Smooth muscle cell (in vitro differentiated cells): ENCODE measurements around the gene TTF2. TPM values are rescaled to one million over a fixed set of nuclear protein-coding genes. Genes with fewer than 3 reads are reported as not detected.

Experiments used
- DNase-seq: peaks from one replicate; lab custom pipeline; 2025; ENCODE audit not compliant: unreplicated experiment; lab: John Stamatoyannopoulos, UW
- H2AFZ ChIP-seq: fragments of 200-600 bp; sonication (generic); 2 replicates; pipeline ENCODE4 v1.6.0; 2016; ENCODE audit warnings: antibody characterized with exemption, low read depth, mild to moderate bottlenecking
- H3F3A ChIP-seq: fragments of 200-600 bp; sonication (generic); 2 replicates; pipeline ENCODE4 v1.6.0; 2017; ENCODE audit warnings: antibody characterized with exemption, low read depth
- H3K27ac ChIP-seq: fragments of 200-600 bp; sonication (generic); 2 replicates; pipeline ENCODE4 v1.5.1; 2016; ENCODE audit warnings: low read depth, mild to moderate bottlenecking
- H3K27me3 ChIP-seq: fragments of 200-600 bp; sonication (generic); 2 replicates; pipeline ENCODE4 v1.6.1; 2016; ENCODE audit warnings: low read depth, mild to moderate bottlenecking
- H3K36me3 ChIP-seq: fragments of 200-600 bp; sonication (generic); 2 replicates; pipeline ENCODE4 v1.5.1; 2016; ENCODE audit warnings: low read depth
- H3K4me1 ChIP-seq: fragments of 200-600 bp; sonication (generic); 2 replicates; pipeline ENCODE4 v1.5.1; 2016; ENCODE audit warnings: low read depth
- H3K4me2 ChIP-seq: fragments of 200-600 bp; sonication (generic); 2 replicates; pipeline ENCODE4 v1.6.0; 2016; ENCODE audit warnings: mild to moderate bottlenecking
- H3K4me3 ChIP-seq: fragments of 200-600 bp; sonication (generic); 2 replicates; pipeline ENCODE4 v1.5.1; 2016; ENCODE audit warnings: mild to moderate bottlenecking
- H3K79me2 ChIP-seq: fragments of 200-600 bp; sonication (generic); 2 replicates; pipeline ENCODE4 v1.6.0; 2016; ENCODE audit warnings: low read depth, mild to moderate bottlenecking
- H3K9ac ChIP-seq: fragments of 200-600 bp; sonication (generic); 2 replicates; pipeline ENCODE4 v1.6.0; 2016; ENCODE audit warnings: low read depth
- H3K9me3 ChIP-seq: fragments of 200-600 bp; sonication (generic); replicated peaks from 2 replicates; pipeline ENCODE4 v1.5.1; 2016; ENCODE audit warnings: low read depth
- H4K20me1 ChIP-seq: fragments of 200-600 bp; sonication (generic); 2 replicates; pipeline ENCODE4 v1.6.0; 2016; ENCODE audit warnings: low read depth
- WGBS: methylation state at CpG from one replicate; pipeline ENCODE4 v1.1.7; 2016; ENCODE audit warnings: low lambda C conversion rate; 5-methylcytosine and 5-hydroxymethylcytosine counted together
- polyA plus RNA-seq: library from polyadenylated mRNA; unstranded; fragments of >200 nt; fragmentation: Nextera tagmentation; extraction: Ambion mirVana; gene quantifications from 2 replicates; pipeline ENCODE4 v1.2.1, GENCODE V29; 2016
- total RNA-seq: library from RNA; depleted of rRNA; stranded (reverse); fragments of >200 nt; gene quantifications from 2 replicates; pipeline ENCODE4 v1.2.3, GENCODE V29; 2014
- TF ChIP-seq, protein P1 (sequence below): fragments of 200-600 bp; sonication (generic); IDR thresholded peaks from 2 replicates; pipeline ENCODE4 v1.5.1; 2017; ENCODE audit warnings: borderline replicate concordance, mild to moderate bottlenecking, antibody characterized with exemption; ENCODE audit not compliant: insufficient read depth, poor library complexity, severe bottlenecking

Gene TTF2
- total and polyA plus RNA-seq, 2 experiments from 2014 or later: 4.9 to 8.2 TPM

DNA sequence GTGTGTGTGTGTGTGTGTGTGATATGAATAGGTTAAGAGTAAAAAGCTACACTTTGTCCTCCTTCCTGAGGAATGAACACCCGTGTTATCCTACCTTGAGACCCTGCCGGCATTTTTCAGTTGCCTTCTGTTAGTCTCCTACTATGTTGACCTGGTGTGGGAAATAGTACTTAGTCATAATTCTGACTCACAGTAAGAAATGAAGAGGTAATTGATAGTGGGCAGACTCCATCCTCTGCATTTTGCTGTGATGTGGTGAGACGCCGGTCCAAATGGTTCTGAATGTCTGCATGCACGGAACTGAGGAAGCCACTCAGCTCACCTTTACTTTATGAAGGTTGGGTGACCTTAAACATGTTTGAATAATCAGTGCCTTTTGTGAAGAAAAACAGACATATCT, 45.9 kb upstream of the TTF2 start:
- no peak overlapping the region for H2AFZ ChIP-seq
- H4K20me1 ChIP-seq: no peaks in the 10 kb centered on the region
- peak overlapping the region; percentile 42 for H3K4me2 ChIP-seq
- WGBS: 38% methylated on average over 5 of the region's 5 CpGs
- no peaks in the 10 kb centered on the region for H3F3A ChIP-seq
- TF ChIP-seq, protein P1, sequence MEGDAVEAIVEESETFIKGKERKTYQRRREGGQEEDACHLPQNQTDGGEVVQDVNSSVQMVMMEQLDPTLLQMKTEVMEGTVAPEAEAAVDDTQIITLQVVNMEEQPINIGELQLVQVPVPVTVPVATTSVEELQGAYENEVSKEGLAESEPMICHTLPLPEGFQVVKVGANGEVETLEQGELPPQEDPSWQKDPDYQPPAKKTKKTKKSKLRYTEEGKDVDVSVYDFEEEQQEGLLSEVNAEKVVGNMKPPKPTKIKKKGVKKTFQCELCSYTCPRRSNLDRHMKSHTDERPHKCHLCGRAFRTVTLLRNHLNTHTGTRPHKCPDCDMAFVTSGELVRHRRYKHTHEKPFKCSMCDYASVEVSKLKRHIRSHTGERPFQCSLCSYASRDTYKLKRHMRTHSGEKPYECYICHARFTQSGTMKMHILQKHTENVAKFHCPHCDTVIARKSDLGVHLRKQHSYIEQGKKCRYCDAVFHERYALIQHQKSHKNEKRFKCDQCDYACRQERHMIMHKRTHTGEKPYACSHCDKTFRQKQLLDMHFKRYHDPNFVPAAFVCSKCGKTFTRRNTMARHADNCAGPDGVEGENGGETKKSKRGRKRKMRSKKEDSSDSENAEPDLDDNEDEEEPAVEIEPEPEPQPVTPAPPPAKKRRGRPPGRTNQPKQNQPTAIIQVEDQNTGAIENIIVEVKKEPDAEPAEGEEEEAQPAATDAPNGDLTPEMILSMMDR: no peak
- no peaks in the 10 kb centered on the region for H3K79me2 ChIP-seq
- no peak overlapping the region for H3K4me3 ChIP-seq
- no peak for DNase-seq
- H3K9ac ChIP-seq: no peak overlapping the region
- H3K4me1 ChIP-seq: no peaks in the 10 kb centered on the region
- H3K27ac ChIP-seq: peak overlapping the region; percentile 47
- no peaks in the 10 kb centered on the region for H3K9me3 ChIP-seq
- no peaks in the 10 kb centered on the region for H3K27me3 ChIP-seq
- no peaks in the 10 kb centered on the region for H3K36me3 ChIP-seq

DNA sequence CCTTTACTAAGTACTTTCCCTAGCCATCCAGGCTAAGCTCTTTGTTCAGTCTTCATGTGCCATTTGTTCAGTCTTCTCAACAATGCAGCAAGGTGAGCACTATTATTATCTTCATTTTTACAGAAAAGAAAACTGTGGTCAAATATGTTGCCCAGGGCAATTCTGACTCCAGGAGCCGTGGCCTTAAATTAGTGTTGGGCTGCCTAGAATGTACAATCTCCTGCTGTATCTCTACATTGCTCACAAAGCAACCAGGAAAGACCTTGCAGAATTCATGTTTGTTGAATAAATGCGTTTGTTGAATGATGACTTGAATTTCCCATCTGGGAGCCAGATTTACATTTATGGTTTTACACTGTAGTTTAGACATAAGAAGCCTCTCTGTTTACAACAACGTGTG, 44.4 kb upstream of the TTF2 start:
- Histone ChIP-seq H3K27ac (peak overlapping the region; percentile 30), H2AFZ (no peak overlapping the region), H3K9me3 (no peaks in the 10 kb centered on the region), H3K27me3 (no peaks in the 10 kb centered on the region), H3F3A (no peaks in the 10 kb centered on the region), H3K4me1 (no peaks in the 10 kb centered on the region), H3K4me3 (no peak overlapping the region), H4K20me1 (no peaks in the 10 kb centered on the region), H3K79me2 (no peaks in the 10 kb centered on the region), H3K9ac (no peak overlapping the region), H3K4me2 (no peak overlapping the region), H3K36me3 (no peaks in the 10 kb centered on the region)
- DNase-seq: no peak
- TF ChIP-seq, protein P1: no peak
- 83% methylated on average over 3 of the region's 3 CpGs for WGBS

DNA sequence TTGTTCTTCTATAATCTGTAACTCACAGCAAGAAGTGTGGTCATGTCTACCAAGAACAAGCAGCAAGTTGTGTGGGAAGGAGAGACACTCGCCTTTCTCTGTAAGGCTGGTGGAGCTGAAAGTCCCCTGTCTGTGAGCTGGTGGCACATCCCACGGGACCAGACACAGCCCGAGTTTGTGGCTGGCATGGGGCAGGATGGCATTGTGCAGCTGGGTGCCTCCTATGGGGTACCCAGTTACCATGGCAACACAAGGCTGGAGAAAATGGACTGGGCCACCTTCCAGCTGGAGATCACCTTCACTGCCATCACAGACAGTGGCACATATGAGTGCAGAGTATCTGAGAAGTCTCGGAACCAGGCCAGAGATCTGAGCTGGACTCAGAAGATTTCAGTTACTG, 43.1 kb upstream of the TTF2 start:
- WGBS: 87% methylated on average over 4 of the region's 4 CpGs
- Histone ChIP-seq H4K20me1 (no peaks in the 10 kb centered on the region), H3K36me3 (no peaks in the 10 kb centered on the region), H3K4me2 (no peak overlapping the region), H3K79me2 (no peaks in the 10 kb centered on the region), H3K27me3 (no peaks in the 10 kb centered on the region), H3K4me1 (no peaks in the 10 kb centered on the region), H3K4me3 (no peak overlapping the region), H3K27ac (no peak overlapping the region), H3K9me3 (no peaks in the 10 kb centered on the region), H2AFZ (no peak overlapping the region), H3K9ac (no peak overlapping the region), H3F3A (no peaks in the 10 kb centered on the region)
- TF ChIP-seq, protein P1: no peak
- no peak for DNase-seq

DNA sequence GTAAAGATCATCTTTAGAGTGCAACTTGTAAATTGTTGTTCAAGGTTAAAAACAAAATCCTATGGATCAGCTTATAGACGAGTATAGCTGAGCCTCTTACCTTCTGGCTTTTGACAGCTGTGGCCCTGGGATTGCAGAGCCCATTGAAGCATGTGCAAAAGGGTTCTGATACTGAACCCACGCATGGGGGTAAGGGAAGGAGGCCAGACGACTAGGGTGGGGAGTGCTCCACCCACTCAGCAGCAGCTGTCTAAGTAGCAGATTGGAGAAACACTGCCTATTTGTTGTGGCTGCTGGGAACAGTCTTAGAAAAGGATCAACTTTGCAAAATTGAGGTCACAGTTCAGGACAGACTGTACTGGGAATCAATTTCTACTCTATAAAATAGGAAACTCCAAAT, 42.5 kb upstream of the TTF2 start:
- no peaks in the 10 kb centered on the region for H3K36me3 ChIP-seq
- no peaks in the 10 kb centered on the region for H3K9me3 ChIP-seq
- no peaks in the 10 kb centered on the region for H3K79me2 ChIP-seq
- no peak overlapping the region for H2AFZ ChIP-seq
- no peaks in the 10 kb centered on the region for H3K4me1 ChIP-seq
- H4K20me1 ChIP-seq: no peaks in the 10 kb centered on the region
- no peak overlapping the region for H3K9ac ChIP-seq
- peak overlapping the region; percentile 10 for H3K4me2 ChIP-seq
- no peak overlapping the region for H3K4me3 ChIP-seq
- 30% methylated on average over 3 of the region's 3 CpGs for WGBS
- DNase-seq: no peak
- H3F3A ChIP-seq: no peaks in the 10 kb centered on the region
- no peak overlapping the region for H3K27ac ChIP-seq
- TF ChIP-seq, protein P1: no peak
- H3K27me3 ChIP-seq: no peaks in the 10 kb centered on the region
